GM19372 (cell line): ENCODE measurements around the gene IFNAR2.

Experiments used
- ATAC-seq: cut with Tn5 transposase; IDR thresholded peaks from one replicate; pipeline ENCODE4 v1.9.1; 2021; ENCODE audit warnings: mild to moderate bottlenecking, low read depth, moderate library complexity; ENCODE audit not compliant: unreplicated experiment

The IFNAR2 gene

DNA sequence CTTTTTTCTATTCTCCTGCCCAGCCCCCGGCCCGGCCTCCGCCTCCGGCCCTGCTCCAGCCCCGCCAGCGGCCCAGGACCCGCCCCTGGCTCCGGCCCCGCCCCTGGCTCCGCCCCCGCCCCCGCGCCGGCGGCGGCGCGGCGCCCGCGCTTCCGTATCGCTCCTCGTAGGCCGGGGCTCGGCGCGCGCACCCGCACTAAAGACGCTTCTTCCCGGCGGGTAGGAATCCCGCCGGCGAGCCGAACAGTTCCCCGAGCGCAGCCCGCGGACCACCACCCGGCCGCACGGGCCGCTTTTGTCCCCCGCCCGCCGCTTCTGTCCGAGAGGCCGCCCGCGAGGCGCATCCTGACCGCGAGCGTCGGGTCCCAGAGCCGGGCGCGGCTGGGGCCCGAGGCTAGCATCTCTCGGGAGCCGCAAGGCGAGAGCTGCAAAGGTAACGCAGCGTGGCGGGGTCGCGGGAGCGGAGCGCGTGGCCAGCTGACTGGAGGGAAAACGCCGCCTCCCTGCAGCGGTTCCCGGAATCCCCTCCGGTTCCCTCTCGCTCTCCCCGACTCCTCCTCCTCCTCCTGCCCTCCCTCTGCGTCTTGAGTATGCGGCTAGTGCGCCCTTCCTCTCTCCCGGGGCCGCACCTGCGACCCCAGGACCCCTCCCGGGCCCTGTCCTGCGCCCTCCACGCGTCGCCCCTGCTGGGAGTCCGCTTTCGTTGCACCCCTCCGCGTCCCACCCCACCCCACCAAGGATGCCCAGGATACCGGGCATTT is at the start of gene IFNAR2:
Gene IFNAR2 (plus strand): TSS at position 155 of the 761 bp plus-strand sequence. CDS start 11,985 bp downstream, outside the sequence.
- ATAC-seq, result peak; percentile 87

DNA sequence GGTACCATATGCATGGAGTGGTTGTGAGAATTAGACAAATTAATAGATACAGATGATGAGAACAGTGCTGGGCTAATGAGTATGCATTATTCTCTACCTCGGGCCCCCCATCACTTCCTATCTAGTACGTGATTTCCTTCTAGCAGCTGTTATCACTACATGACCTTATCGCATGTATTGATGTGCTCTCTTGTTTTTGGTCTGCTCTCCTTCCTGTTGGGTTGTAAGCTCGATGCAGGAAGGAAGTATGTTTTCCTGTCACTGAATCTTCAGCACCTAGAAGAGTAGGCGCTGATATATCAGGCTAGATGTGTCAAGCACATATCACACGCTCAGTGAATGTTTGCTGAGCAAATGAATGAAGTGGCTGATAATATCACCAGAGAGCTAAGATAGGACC is 43.9 kb upstream of the IFNAR2 start:
- no peak for ATAC-seq

DNA sequence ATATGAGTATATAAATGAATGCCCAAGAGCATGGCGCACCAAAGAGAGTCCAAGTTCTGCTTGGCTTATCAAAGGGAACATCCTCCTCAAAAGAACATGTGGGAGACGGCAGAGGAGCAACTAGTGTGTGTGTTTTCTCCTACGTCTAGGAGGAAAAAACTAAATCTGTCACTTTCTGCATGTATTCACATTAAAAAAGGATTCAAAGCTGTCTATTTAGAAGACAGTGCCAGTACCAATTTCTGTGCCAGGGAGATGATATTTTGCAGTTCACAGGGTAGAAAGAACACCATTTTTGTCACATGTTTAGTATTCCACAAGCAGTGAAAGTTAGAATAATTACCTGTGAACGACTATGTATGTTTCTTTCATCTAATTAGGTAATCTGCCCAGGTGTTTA is 42.5 kb upstream of the IFNAR2 start:
- ATAC-seq, result no peak

DNA sequence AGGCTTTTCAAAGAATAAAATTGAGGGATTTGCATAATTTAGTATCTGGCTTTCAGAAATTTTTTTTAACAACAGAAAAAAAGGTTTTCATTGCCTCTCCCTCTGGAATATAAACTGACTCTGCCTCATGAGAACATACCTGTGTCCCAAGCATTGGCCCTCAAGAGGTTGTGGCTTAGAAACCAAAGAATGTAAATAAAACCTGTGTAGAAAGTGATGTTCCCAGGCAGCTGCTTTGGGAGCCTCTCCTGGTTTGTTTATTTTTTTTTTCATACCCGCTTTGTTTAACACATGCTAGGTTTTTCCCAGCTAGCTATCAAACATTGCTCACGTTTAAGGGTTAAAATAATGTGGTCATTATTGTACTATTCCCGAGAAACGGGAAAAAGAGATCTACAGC is 40.5 kb upstream of the IFNAR2 start:
- no peak for ATAC-seq

DNA sequence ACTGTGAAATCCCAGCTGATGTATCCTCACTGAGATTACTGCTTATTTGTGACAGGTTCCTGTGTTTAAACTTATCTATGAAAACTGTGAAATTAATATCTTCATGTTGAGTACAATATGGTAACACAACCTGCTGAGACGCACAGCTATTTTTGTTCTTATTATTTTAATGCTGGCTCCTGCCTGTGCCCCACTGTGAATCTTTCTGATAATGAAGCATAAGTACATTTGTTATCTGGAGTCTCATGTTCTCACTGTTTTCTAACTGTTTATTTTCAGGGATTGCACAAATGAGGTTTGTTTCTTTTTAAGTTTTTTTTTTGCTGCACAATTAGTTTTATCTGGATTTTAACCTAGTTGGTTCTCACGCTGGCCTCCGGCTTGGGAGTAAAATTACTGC is 39.9 kb upstream of the IFNAR2 start:
- no peak for ATAC-seq

DNA sequence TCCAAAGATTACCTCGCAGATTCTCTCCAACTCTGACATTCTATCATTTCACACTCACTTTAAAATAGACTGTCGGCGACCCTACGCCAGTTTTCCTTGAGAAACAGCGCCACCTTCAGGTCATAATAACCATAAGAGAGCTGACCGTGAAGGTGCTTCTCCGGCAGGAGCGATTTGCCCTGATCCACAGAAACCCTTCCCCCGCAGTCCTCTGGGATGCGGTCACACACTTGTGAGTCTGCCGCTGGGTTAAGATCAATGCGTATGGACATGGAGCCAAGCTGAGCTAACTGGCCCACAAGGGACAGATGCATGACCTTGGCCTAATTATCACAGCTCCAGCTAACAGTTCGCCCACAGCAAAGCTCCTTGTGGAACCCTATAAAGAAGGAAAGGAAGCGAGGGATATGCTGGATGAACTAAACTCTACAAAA is 32.8 kb upstream of the IFNAR2 start:
- no peak for ATAC-seq

DNA sequence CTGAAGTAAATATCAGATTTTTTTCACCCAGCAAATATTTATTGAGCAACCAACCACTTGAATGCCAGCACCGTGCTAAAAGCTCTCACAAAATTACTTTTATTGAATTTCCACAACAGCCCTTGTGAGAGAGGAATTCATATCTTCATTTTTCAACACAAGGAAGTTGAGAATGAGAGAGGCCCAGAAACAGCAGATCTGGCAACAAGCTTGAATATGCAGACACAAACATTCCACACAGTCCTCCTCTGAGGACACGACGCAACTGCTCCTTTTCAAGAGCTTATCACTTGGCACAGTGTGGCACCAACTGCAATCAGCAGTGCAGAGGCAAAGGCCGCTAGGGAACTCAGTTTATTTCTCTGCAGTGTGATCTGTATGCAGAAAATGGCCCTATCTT is 32.2 kb upstream of the IFNAR2 start:
- no peak for ATAC-seq

DNA sequence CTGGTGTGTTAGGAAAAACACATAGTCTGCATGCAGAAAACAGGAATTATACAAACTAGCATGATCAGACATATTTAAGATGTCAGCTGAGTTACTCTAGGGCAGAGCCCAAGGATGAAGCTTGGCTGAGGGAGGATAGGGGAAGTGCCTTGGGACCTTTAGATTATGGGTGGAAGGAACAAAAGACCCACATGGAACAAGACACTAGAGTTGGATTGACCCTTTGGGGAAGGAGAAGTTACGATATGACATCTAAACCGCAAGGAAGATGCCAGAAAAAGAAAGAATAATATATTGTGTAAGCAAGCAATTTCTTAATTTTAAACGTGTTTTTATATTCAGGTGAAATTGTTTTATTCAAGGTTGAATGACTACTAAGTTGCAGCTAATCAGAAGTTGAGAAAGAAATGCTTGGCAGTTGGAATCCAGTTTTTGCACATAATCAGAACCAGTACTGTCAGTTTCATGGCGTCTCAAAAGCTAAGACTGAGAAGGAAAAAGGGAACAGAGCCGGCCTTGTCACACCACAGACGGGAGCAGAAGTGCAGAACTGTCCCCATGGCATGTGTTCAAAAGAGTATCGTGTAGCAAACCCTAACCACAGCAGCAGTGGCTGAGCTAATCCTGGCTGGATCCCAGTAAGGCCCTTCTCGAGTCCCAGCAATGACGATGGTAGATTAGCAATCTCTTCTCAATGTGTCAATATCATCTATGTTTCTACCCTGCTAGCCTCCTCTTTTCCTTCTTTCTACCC is 31.2 kb upstream of the IFNAR2 start:
- no peak for ATAC-seq

DNA sequence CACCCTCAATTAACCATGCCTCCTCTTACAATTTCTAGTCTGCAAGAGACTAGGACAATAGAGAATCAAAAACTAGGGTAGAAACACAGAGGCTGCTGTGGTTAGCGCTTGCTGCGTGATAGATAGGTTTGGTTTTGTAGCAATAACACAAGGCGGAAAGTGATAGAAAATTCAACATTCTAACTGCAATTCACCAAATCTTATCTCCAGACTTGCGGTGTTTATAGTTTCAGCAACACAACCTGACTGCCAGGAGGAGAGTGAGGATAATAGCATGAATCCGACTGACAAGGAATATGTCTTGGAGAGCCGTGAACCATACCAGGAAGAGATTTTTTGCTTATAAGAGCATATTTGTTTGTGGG is 30.7 kb upstream of the IFNAR2 start:
- ATAC-seq, result no peak

DNA sequence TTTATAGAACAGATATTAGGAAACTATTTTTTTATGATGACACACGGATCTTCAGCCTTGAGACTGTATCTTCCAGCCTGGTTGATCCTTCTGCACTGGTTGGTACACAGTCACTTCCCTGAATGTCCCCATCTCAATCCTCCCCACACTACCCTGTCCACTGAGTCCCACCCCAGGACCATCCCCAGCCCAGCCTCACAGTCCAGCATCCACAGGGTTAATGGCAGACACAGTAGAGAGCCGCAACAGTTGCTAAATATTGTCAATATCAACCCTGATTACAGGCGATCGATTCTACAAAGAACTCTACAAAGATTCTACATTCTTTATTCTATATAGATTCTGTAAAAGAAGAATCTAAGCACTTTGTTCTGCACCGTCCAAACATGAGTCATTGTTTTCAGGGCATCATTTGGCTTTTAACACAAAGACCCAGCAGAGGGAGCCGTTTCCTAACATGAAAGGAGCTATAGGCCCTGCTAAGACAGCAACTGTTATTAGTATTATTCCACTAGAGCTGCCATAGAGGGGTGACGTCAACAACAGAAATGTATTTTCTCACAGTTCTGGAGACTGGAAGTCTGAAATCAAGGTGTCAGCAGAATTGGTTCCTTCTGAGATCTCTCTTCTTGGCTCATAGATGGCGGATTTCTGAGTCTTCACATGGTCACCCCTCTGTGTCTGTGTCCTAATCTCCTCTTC is 30.1 kb upstream of the IFNAR2 start:
- peak; percentile 70 for ATAC-seq

DNA sequence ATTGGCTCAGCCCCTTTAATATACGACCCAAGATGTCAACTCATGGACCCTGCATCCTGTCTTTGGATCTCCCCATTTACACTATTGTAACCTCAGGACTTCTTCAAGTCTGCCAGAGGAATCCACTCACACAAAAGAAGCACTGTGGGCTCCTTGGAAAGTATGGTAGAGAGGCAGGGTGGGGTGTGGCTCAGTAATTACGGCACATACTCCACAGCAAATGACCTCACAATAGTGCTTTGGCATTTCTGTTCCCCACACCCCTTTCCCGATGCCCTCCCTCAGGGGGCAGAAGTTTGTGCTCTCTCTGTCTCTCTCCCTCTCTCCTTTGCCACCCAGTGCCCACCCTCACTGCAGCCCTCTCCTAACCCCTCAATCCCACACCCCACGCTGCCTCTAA is 27.8 kb upstream of the IFNAR2 start:
- ATAC-seq, result no peak

DNA sequence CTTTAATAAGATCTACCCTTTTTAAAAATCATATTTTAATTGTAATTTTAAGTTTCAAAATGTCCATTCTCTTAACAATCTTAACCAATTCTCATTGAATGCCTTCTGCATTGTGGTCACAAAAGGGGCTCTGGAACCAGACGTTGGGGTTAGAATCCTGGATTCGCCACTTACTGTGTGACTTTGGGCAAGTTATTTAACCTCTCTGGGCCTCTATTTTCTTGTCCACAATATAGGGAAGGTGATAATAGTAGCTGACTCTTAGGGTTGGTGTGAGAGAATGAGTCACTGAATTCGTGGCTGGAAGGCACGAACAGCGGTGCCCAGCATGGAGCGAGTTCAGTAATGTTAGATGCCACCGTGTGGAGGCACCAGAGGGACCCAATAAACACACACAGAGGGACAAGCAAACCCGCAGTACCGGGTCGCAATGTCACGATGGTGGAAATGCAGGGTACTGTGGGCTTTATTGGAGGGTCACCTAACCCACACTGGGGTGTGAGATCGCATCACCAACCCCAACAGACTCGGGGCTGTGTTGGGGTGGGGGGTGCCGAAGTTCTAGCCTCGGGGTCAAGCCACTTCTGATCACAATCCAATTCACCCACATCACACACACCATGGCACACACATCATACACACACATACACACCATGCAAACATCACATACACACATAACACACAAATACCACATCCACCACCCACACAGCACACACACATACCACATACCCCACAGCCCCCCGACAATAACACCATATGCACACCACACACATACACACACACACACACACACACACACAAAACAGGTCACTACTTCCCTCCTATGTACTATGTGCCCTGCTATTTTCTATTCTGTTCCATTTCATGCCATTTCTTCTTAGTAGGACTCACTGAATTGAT is 27.0 kb upstream of the IFNAR2 start:
- no peak for ATAC-seq

DNA sequence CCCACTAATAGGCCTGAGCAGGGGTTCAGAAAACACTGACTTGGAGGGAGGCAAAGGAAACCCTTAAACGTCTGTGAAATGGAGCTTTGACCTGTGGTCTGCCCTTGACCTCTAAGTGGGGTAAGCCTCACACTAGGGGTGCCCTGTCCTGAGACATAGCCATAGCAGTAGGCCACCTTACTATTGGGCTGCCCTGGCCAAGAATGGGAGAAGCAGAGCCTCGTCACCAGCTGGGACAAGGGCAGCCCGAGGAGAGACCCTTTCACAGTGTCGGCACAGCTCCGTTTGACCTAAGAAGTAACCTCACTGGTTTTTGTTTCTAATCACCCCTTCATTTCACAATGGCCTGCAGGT is 26.4 kb upstream of the IFNAR2 start:
- no peak for ATAC-seq

DNA sequence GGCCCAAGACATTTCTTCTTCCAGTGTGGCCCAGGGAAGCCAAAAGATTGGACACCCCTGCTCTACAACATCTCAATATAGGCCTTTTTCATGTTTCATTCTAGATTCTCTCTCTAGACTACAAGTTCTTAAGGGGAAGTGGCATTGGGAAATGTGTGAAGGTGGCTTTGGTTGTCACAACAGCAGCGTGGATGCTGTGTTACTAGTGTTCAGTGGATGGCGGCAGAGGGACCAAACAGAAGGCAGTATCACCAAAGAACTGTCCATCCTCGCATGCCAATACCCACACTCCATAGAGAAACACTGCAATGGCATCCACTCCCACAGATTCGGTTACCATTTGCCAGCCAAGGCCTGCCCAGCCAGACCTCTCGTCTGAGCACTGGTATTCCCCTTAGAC is 24.3 kb upstream of the IFNAR2 start:
- ATAC-seq, result no peak

DNA sequence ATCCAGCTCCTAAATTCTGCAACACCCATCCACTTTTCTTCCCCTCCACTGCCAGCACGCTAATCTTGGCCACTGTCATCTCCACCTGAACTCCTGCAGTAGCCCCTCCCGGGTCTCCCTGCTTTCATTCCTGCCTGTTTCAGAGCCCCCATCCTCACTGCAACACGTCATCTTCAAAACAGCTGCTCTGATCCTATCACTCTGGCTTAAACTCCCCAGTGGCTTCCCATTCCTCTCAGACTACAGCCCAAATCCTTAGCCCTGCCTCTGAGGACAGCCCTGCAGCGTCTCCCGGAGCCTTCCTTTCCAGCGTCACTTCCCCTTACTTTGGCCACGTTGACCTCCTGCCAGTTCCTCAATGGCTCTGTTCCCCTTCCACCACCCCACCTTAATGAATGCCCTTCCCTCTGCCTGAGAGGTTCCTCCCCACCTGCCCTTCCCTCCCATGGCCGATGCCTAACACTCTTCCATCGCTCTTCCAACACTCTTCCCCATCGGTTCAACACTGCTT is 22.9 kb upstream of the IFNAR2 start:
- no peak for ATAC-seq

DNA sequence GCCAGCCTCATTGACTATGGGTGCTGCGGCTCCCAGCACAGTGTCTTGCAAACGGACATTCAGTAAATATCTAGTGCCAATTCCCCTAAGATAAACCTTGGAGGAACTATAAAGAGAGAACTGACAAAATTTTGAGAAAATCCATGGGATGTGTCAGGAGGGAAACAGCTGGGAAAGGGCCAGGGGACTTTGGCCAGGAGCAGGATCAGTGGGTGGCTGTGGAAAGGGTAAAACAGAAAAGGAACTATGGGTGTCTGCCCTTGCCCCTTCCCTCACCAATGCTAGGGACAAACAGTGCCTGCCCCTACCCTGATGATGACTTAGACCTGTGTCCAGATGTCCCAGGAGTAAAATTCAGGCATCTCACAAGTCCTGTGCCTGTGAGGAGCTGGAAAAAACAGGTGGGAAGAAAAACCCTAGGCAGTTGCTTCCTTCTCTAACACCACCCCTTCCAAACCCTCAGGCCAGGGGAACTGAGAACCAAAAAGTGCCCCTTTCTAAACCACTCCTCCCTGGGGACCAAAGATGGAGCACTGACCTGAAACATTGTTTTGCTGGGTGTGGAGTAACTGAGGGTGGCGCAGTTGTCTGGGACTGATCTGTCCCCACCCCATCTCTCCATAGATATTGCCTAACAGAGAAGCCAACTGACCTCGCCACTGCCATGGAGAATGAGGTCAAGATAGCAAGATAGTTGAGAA is 22.1 kb upstream of the IFNAR2 start:
- ATAC-seq, result no peak

DNA sequence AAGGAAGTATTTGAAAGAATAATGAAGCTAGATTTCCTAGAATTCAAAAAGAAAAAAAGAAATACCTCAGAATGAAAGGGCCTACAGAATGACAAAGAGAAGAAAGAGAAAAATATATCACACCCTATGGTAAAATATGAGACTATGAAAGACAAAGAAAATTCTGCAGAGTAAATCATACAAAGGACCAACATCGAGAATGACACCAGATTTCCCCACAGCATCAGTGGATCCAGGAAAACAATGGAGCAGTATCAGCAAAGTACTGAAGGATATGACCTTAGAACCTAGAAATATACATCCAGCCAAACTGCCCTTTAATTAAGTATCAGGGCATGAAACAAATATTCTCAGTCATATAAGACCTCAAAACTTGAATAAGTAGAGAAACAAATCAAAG is 21.2 kb upstream of the IFNAR2 start:
- ATAC-seq, result no peak

DNA sequence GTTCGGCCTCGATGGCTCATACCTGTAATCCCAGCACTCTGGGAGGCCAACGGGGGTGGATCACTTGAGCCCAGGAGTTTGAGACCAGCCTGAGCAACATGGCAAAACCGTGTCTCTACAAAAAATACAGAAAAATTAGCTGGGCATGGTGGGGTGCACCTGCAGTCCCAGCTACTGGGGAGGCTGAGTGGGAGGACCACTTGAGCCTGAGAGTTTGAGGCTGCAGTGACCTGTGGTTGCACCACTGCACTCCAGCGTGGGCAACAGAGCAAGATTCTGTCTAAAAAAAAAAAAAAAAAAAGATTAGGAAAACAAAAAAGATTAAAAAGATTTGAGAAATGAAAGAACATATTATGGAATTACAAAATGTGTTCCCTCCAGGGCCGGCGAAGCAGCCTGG is 18.4 kb upstream of the IFNAR2 start:
- no peak for ATAC-seq

DNA sequence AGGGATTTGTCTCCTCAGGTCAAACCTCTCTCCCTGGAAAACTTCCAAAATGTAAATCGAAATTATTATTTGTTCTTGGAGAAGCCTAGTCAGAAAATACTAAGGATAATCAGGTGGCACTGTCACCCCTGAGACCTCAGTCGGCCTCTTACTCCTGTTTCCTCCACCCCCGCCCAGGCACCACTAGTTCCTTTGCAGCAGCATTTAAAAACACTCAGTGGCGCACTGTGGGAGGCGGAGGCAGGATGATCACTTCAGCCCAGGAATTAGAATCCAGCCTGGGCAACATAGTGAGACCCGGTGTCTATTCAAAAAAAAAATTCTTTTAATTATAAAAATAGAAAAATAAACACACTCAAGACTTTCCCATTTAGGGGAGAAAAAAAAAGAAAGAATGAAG is 18.0 kb upstream of the IFNAR2 start:
- ATAC-seq, result no peak
